Liver (tissue), 3 donors: ENCODE results near the gene LRIG1.

ENCODE experiments used
- EGR1 ChIP-seq, 2 donors: IDR thresholded peaks; 2 replicates each; pipeline ENCODE4 v1.6.1; 2016 to 2018; ENCODE audit warnings: antibody characterized with exemption in 2 of 2, low read depth in 2 of 2
- GABPA ChIP-seq, 2 donors: IDR thresholded peaks in 1 of 2; conservative IDR thresholded peaks in 1 of 2; 2 replicates each; pipeline ENCODE4 v1.6.1; 2016; ENCODE audit warnings: antibody characterized with exemption in 2 of 2, mild to moderate bottlenecking in 1 of 2, moderate library complexity in 1 of 2
- HNF4A ChIP-seq, 2 donors: conservative IDR thresholded peaks; 2 replicates each; pipeline ENCODE4 v1.6.1; 2016; ENCODE audit warnings: antibody characterized with exemption in 2 of 2, mild to moderate bottlenecking in 2 of 2
- JUND ChIP-seq, 2 donors: IDR thresholded peaks; 2 replicates each; pipeline ENCODE4 v1.6.1; 2016; ENCODE audit warnings: antibody characterized with exemption in 2 of 2
- SP1 ChIP-seq: IDR thresholded peaks from 2 replicates; pipeline ENCODE4 v1.6.1; 2018; ENCODE audit warnings: antibody characterized with exemption, mild to moderate bottlenecking
- YY1 ChIP-seq: IDR thresholded peaks from 2 replicates; pipeline ENCODE4 v1.6.1; 2016; ENCODE audit warnings: antibody characterized with exemption, mild to moderate bottlenecking
- TF ChIP-seq, protein P1 (sequence below): IDR thresholded peaks from 2 replicates; pipeline ENCODE4 v1.6.1; 2016; ENCODE audit warnings: antibody characterized with exemption, mild to moderate bottlenecking
- TF ChIP-seq, protein P2 (sequence below): fragments of 150-350 bp; IDR thresholded peaks from 2 replicates; pipeline ENCODE4 v1.5.1; 2017; ENCODE audit warnings: improper control_type of control experiment, low read depth, low read length; ENCODE audit not compliant: missing input control
- TF ChIP-seq, protein P3 (sequence below): IDR thresholded peaks from 2 replicates; pipeline ENCODE4 v1.6.1; 2016; ENCODE audit warnings: antibody characterized with exemption
- donor health status: healthy.
- donor health status: healthy.

DNA sequence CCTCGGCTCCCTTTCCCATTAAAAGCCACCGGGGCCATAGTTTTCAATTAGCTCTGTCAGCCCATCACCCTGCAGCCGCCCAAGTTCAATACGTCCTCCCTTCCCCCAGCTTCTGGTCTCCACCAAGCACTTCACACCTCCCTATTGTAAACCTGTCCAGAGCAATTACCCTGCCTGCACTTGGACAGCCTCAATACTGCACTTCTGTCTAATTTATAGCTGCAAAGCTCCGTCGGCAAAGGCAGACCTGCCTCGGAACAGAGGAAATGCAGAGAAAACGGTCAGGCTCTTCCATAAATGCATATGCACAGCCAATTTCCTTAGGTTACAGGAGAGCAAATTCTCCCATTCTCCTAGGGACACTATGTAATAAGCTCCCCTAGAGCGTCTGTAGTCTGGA, 21.9 kb downstream of the LRIG1 start:
- TF ChIP-seq, protein P1, sequence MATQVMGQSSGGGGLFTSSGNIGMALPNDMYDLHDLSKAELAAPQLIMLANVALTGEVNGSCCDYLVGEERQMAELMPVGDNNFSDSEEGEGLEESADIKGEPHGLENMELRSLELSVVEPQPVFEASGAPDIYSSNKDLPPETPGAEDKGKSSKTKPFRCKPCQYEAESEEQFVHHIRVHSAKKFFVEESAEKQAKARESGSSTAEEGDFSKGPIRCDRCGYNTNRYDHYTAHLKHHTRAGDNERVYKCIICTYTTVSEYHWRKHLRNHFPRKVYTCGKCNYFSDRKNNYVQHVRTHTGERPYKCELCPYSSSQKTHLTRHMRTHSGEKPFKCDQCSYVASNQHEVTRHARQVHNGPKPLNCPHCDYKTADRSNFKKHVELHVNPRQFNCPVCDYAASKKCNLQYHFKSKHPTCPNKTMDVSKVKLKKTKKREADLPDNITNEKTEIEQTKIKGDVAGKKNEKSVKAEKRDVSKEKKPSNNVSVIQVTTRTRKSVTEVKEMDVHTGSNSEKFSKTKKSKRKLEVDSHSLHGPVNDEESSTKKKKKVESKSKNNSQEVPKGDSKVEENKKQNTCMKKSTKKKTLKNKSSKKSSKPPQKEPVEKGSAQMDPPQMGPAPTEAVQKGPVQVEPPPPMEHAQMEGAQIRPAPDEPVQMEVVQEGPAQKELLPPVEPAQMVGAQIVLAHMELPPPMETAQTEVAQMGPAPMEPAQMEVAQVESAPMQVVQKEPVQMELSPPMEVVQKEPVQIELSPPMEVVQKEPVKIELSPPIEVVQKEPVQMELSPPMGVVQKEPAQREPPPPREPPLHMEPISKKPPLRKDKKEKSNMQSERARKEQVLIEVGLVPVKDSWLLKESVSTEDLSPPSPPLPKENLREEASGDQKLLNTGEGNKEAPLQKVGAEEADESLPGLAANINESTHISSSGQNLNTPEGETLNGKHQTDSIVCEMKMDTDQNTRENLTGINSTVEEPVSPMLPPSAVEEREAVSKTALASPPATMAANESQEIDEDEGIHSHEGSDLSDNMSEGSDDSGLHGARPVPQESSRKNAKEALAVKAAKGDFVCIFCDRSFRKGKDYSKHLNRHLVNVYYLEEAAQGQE = no peak
- TF ChIP-seq, protein P2, sequence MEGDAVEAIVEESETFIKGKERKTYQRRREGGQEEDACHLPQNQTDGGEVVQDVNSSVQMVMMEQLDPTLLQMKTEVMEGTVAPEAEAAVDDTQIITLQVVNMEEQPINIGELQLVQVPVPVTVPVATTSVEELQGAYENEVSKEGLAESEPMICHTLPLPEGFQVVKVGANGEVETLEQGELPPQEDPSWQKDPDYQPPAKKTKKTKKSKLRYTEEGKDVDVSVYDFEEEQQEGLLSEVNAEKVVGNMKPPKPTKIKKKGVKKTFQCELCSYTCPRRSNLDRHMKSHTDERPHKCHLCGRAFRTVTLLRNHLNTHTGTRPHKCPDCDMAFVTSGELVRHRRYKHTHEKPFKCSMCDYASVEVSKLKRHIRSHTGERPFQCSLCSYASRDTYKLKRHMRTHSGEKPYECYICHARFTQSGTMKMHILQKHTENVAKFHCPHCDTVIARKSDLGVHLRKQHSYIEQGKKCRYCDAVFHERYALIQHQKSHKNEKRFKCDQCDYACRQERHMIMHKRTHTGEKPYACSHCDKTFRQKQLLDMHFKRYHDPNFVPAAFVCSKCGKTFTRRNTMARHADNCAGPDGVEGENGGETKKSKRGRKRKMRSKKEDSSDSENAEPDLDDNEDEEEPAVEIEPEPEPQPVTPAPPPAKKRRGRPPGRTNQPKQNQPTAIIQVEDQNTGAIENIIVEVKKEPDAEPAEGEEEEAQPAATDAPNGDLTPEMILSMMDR = no peak
- TF ChIP-seq GABPA (IDR thresholded peaks at IDR 0.05 in 1 of 2, conservative IDR thresholded peaks at IDR 0.05 in 1 of 2) = no peak
- no peak for TF ChIP-seq SP1
- TF ChIP-seq, protein P3, sequence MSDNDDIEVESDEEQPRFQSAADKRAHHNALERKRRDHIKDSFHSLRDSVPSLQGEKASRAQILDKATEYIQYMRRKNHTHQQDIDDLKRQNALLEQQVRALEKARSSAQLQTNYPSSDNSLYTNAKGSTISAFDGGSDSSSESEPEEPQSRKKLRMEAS = no peak
- TF ChIP-seq YY1 = no peak
- no peak for TF ChIP-seq EGR1 (IDR thresholded peaks at IDR 0.05; ENCODE audit: low read depth in 2 of 2)
- TF ChIP-seq JUND (IDR thresholded peaks at IDR 0.05) = no peak
- TF ChIP-seq HNF4A (conservative IDR thresholded peaks at IDR 0.05) = no peak
